ENCODE measurements around the gene HAP1.

HAP1 gene

GRCh38 chr17:41771389-41772206 lies 37.2 kb upstream of the HAP1 start:
- H3K27ac ChIP-seq = no peak overlapping the region
- H4K20me1 ChIP-seq (ENCODE audit: insufficient read depth) = no peaks in the 10 kb centered on the region
- H3K4me2 ChIP-seq = no peak overlapping the region
- no peak overlapping the region for H3K4me3 ChIP-seq (IDR thresholded peaks at IDR 0.05; ENCODE audit: insufficient read depth, low read depth, low read length)
- no peaks in the 10 kb centered on the region for H3K36me3 ChIP-seq (ENCODE audit: insufficient read depth)
- no peak overlapping the region for H2AFZ ChIP-seq (ENCODE audit: low read depth)
- no peaks in the 10 kb centered on the region for H3K27me3 ChIP-seq (ENCODE audit: insufficient read depth, low read depth)
- H3K9ac ChIP-seq = no peak overlapping the region
- peaks cover 7% of the 10 kb centered on the region; the same call in 1 of the 2 replicates for H3K79me2 ChIP-seq (ENCODE audit: insufficient read depth, low read depth)
- TF ChIP-seq CTCF (conservative IDR thresholded peaks at IDR 0.05; ENCODE audit: low read depth, low read length) = no peak
- H3K4me1 ChIP-seq (ENCODE audit: low read depth, poor library complexity, severe bottlenecking) = peaks cover 14% of the 10 kb centered on the region

- Histone ChIP-seq H3K4me2 (no peak overlapping the region), H3K27me3 (ENCODE audit: insufficient read depth, low read depth) (no peaks in the 10 kb centered on the region), H3K27ac (no peak overlapping the region), H4K20me1 (ENCODE audit: insufficient read depth) (no peaks in the 10 kb centered on the region), H2AFZ (ENCODE audit: low read depth) (no peak overlapping the region), H3K4me1 (ENCODE audit: low read depth, poor library complexity, severe bottlenecking) (peaks cover 9% of the 10 kb centered on the region), H3K9ac (no peak overlapping the region), H3K79me2 (ENCODE audit: insufficient read depth, low read depth) (peaks cover 7% of the 10 kb centered on the region; the same call in 1 of the 2 replicates), H3K4me3 (IDR thresholded peaks at IDR 0.05; ENCODE audit: insufficient read depth, low read depth, low read length) (no peak overlapping the region), H3K36me3 (ENCODE audit: insufficient read depth) (no peaks in the 10 kb centered on the region)
- no peak for TF ChIP-seq CTCF (conservative IDR thresholded peaks at IDR 0.05; ENCODE audit: low read depth, low read length)
Observed at GRCh38 chr17:41769985-41770384, 35.5 kb upstream of the HAP1 start.

GRCh38 chr17:41769346-41769862 lies 35.0 kb upstream of the HAP1 start:
- Histone ChIP-seq H3K4me2 (no peak overlapping the region), H3K36me3 (ENCODE audit: insufficient read depth) (no peaks in the 10 kb centered on the region), H3K27me3 (ENCODE audit: insufficient read depth, low read depth) (no peaks in the 10 kb centered on the region), H4K20me1 (ENCODE audit: insufficient read depth) (no peaks in the 10 kb centered on the region), H2AFZ (ENCODE audit: low read depth) (no peak overlapping the region), H3K4me1 (ENCODE audit: low read depth, poor library complexity, severe bottlenecking) (peaks cover 3% of the 10 kb centered on the region), H3K9ac (no peak overlapping the region), H3K79me2 (ENCODE audit: insufficient read depth, low read depth) (peaks cover 2% of the 10 kb centered on the region; the same call in 1 of the 2 replicates), H3K4me3 (IDR thresholded peaks at IDR 0.05; ENCODE audit: insufficient read depth, low read depth, low read length) (no peak overlapping the region), H3K27ac (no peak overlapping the region)
- TF ChIP-seq CTCF (conservative IDR thresholded peaks at IDR 0.05; ENCODE audit: low read depth, low read length) = no peak

GRCh38 chr17:41768682-41769288 lies 34.3 kb upstream of the HAP1 start:
- H3K36me3 ChIP-seq (ENCODE audit: insufficient read depth) = no peaks in the 10 kb centered on the region
- no peak overlapping the region for H2AFZ ChIP-seq (ENCODE audit: low read depth)
- no peak overlapping the region for H3K4me3 ChIP-seq (IDR thresholded peaks at IDR 0.05; ENCODE audit: insufficient read depth, low read depth, low read length)
- no peaks in the 10 kb centered on the region for H3K27me3 ChIP-seq (ENCODE audit: insufficient read depth, low read depth)
- H4K20me1 ChIP-seq (ENCODE audit: insufficient read depth) = no peaks in the 10 kb centered on the region
- no peaks in the 10 kb centered on the region for H3K79me2 ChIP-seq (ENCODE audit: insufficient read depth, low read depth)
- no peak overlapping the region for H3K4me2 ChIP-seq
- no peak overlapping the region for H3K27ac ChIP-seq
- H3K9ac ChIP-seq = no peak overlapping the region
- no peak for TF ChIP-seq CTCF (conservative IDR thresholded peaks at IDR 0.05; ENCODE audit: low read depth, low read length)
- no peaks in the 10 kb centered on the region for H3K4me1 ChIP-seq (ENCODE audit: low read depth, poor library complexity, severe bottlenecking)

Data from KMS-11 (cell line).